ENCODE results near the gene GH1.
"Not testable (repeated sequence)": the region's sequence is repeated elsewhere in the genome, so short reads cannot be mapped to it uniquely, and the experiment has no call there.

GH1 gene

DNA sequence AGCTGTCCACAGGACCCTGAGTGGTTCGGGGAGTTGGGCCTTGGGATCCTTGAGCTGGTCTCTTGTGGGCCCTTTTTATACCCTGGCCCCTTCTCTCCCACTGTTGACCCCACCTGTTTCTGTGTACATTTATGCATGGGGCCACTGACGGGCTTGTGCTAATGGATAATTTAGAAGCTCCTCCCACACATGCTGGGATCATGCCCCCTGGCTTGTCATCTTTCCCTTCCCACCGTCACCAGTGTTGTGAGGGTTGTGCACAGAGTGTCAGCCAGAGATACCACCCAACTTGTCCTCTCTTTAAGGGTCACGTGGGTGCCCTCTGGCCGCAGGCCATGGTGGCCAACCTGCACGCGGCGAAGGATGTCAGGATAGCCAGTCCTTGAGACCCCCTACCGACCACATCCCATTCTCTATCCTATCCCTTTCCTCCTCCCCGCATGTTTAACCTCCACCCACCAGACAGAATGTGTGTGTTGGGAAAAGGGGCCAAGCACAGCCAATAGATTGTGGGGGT, at the start of gene GH1:
Gene GH1, minus strand, starts transcription at position 51 of the 517 bp plus-strand sequence. CDS start 63 bp downstream, outside the sequence.
- not testable (repeated sequence) for DNase-seq

DNA sequence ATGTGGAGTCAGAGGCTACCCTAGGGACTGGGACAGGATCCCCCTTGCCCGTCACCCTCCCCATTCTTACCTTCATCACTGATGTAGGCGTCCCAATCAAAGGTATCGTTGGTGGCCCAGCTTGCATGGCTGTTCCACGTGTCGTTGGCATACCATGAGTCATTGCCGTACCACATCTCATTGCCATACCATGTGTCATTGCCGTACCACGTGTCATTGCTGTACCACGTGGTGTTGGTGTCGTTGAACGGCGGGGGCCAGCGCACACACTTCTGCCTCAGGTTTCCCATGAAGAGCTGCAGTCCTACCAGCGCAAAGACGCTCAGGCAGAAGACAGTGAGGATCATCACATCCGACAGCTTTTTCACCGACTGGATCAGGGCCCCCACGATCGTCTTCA, 49.3 kb upstream of the GH1 start:
- DNase-seq = no peak

DNA sequence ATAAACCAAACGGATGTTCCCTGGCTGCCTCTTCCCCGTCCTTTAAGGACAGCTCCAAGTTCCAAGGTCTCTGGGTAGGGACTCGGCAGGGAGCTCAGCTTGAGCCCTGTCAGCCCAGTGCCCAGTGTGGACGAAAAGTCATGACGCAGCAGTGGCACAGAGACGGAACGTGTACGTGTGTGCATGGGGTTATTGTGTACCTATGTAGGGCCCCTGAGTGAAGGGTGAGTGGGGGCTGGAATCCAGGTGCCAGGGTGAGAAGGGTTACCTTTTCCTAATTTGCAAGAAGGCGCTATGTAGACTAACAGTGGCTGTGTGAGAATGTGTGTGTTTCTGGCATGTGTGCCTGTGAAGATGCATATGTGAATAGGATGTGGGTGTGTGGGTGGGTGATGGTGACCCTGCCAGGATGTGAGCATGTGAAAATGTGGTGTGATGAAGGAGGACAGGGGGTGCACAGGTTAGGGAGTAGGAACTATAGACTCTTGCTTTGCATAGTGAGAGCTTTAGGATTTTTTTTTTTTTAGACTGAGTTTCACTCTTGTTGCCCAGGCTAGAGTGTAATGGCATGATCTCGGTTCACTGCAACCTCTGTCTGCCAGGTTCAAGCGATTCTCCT, 48.1 kb upstream of the GH1 start:
- no peak for DNase-seq

- no peak for DNase-seq
Observed at GRCh38 chr17:63963123-63963522, 44.5 kb upstream of the GH1 start.

DNA sequence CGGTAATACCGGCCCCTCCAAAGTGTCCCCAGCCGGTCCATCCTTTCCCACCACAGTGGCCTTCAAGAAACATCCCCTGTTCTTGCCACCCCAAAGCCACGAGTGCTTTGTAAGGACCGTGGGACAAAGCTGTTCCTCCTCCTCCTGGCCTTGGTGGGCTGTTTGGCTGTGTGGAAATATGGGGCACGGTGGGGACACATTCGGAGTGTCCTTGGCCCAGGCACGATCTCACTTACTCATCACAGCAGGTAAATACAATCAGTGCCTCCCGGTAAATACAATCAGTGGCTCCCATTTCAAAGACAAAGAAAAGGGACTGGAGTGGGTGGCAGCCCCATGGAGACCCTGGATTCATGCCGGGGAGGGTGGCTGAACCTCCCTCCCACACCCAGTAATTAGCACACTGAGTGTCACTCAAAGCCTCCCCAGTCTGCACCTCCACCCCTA, 43.7 kb upstream of the GH1 start:
- no peak for DNase-seq

DNA sequence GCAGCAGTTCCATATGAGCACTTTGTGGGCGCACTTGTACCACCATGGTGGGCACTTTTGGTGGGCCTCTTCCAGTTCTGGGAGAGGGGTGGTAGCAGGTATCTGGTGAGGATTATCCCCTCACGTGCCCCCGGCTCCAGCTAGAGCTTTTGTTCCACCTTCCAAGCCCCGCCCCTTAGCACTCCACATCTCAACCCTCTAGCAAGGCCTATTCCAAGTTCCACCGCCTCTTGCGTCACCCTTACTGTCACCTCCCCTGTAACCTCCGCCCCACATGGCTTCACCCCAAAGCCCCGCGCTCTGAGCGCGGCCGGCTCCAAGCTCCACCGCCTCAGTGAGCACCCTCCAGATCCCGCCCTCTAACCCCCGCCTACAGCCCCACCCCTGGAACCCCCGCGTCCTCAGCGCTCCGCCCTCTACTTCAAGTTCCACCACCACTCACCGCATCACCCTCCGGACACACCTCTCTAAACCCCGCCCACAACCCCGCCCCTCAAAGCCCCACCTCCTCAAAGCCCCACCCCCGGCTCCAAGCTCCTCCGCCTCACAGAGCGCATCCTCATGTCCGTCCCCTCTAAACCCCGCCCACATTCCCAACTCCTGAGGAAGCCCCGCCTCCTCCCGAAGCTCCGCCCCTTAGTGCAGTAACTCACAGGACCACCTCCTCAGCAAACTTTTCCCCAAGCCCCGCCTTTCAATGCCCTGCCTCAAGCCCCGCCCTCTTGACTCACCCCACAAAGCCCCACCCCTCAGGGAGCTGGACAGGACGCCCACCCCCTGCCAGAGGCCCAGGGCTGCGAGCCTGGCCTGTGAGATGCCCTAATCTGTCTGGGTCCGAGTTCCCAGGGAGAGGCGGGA, 42.9 kb upstream of the GH1 start:
- DNase-seq = no peak

GRCh38 chr17:63960430-63960829, 41.8 kb upstream of the GH1 start:
- DNase-seq = no peak

- no peak for DNase-seq
Observed at GRCh38 chr17:63960006-63960405, 41.4 kb upstream of the GH1 start.

DNA sequence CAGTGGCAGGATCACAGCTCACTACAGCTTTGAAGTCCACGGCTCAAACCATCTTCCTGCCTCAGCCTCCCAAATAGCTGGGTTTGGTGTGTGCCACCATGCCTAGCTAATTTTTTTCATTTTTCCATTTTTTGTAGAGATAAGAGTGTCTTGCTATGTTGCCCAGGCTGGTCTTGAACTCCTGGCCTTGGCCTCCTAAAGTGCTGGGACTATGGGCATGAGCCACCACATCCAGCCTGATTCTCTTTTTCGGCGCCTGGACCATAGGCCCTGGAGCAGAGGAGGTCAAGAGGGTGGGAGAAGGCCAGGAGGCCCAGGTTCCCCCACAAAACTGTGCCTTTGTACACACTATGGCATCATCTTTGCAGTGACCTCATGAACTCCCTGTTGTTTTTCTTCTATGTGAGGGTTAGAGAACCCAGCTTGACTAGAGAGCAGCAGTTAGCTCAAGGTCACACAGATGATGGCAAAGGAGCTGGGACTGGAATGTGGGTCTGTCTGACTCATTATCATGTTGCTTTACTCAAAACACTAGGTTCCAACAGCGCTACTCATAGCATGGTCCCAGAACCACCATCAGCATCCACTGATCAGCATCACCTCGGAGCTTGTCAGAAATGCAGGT, 37.8 kb upstream of the GH1 start:
- DNase-seq = no peak

DNA sequence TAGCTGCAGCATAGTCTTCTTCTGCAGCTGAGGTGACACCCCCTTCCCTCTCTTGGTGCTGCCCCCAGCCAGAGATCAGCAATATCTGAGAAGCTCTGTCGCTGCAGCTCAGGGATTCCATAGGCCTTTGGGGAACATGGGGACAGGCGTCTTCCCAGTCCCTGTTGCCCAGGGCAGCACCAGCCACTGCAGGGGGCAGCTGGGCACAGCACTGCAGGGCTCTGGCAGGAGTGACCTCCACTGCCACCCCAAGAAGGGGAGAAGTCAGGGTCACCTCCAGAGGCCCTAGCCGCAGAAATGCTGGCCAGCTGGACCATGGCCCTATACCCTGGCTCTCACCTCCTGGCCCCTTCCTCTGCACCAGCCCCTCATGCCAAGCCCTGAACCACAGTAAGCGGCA, 37.2 kb upstream of the GH1 start:
- DNase-seq = no peak

GRCh38 chr17:63955232-63955631, 36.6 kb upstream of the GH1 start:
- DNase-seq = no peak

DNA sequence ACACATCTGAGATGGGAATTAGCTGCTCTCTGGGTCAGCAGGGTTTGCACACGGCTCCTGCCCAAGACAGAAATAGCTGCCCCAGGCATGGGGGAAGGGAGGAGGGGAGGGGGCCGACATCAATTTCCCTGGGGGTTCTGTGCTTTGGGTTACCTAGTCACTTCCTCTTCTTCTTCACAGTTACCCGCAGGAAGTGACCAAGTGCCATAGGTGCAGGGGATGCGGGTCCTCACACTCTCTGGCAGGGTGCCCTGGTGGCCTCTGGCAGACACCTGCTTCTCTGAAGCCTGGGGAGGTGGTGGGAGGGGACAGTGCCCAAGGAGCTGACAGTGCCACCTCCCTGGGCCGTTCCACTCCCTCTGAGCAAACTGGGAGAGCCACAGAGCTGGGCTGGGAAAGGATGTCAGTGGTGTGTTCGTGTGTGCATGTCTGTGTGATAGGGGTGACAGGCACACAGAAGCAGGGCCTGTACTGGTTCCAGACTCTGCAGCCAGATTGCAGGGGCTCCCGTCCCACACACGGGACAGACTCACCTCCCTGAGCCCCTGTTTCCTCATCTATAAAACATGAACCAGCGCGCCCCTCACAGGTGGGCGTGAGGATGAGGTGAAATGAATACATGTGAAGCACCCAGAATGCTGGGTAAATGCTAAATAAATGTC, 35.9 kb upstream of the GH1 start:
- DNase-seq = no peak

DNA sequence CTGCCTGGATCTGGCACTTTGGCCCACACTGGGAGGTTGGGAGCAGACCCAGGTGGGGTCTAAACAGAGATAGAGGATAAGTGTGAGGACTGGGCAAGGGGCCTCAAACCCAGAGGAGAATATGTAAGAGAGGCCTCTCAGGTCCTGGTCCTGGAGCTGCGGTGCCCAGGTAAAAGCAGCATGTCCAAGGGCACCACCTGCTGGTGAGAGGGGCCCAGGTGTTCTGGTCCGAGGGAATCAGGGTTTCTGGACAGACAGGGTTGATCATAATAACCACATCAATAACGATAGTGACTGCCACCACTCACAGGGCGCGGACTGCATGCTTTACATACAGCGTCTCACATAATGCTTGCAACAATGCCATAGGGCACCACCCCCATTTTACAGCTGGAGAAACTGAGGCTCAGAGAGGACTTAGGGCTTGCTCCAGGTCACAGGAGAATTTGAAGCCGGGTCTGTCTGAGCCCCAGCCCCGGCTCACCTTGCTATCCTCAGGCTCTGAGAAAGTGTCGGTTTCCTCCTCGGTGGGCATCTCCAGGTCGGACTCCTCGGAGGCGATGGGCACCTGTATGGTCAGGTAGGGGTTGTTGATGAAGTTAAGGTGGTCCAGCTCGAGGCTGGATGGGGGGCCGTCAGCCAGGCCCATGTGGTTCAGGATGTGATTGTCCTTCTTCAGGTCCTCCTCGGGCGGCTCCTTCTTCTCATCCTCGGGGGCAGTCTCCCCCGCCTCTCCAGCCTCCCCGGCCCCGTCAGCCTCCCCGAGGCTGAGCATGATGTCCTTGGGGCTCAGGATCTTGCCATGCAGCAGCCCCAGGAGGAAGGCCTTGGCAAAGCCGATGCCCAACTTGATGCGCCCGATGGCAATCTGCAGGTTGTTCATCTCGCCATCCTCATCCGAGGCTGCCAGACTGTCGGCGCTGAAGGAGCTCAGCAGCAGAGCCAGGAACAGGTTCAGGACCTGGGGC, 32.6 kb upstream of the GH1 start:
- DNase-seq = no peak

DNA sequence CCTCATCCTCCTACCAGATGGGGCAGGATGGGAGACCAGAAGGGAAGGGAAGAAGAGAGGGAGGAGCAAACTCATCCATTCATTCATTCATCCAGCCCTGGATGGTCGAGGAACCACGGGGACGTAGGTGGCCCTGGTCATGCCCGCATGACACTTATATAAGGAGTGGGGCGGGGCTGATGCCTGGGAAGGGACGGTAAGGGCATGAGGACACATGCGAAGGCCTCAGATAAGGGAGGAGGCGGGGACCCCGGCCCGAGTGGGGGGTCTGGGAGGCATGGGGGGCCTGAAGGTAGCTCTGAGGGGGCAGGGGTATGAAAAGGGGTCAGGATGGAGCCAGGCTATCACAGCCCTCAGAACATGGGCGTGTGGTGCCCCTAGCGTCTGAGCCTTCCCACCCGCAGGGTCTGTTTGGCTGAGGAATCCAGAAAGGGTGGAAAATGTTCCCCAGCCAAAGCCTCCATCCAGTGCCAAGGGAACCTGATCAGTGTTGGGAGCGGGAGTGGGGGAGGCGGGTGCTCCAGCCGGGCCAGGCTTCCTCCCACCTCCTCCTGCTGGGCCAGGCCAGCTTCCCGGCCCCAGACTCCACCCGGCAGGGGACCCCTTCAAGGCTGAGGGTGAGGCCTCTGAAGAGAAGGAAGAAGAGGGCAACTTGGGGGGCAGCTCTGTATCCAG, 31.1 kb upstream of the GH1 start:
- no peak for DNase-seq

- DNase-seq = no peak
Observed at GRCh38 chr17:63948521-63948920, 29.9 kb upstream of the GH1 start.

GRCh38 chr17:63947711-63948330, 29.2 kb upstream of the GH1 start:
- DNase-seq = no peak

DNA sequence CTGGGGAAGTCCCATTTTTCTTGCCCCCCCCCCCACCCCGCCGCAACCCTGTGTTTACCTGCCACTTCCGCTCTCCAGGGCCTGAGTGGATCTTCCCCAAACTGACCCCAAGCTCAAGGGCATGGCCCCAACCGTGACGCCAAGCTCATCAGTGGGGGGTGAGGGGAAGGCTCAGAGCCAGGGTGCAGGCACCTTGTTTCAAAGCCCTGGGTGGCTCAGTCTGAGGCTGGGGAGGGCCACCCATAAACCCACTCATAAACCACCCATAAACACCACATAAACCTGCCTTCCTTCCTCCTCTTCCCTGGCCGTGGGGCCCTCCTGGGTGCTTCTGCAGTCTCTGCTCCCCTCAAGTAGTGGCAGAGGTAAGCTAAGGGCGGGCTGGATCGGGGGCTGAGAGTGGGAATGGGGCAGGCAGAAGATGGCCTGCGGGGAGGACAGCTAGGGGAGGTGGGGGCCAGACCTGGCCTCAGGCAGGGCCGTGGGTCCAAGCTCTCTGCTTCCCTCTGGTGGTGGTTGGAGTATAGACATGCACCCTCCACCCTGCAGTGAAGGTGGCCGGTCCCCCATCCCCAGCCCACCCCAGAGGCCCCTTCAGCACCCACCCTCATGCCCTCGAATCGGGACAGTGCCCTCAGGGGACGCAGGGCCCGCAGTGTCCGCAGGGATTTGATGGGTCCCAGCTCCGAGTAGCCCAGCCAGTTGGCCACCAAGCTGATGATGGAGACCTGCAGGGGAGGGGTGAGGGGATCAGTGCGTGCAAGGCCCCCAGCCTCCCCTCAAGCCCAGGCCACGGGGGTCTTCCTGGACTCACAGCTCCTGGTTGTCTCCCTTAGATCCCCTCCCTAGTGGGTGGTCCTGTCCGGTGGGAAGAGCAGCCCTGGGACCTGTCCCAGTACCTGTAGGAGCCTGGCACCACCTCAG, 28.1 kb upstream of the GH1 start:
- DNase-seq = peak; percentile 35

DNA sequence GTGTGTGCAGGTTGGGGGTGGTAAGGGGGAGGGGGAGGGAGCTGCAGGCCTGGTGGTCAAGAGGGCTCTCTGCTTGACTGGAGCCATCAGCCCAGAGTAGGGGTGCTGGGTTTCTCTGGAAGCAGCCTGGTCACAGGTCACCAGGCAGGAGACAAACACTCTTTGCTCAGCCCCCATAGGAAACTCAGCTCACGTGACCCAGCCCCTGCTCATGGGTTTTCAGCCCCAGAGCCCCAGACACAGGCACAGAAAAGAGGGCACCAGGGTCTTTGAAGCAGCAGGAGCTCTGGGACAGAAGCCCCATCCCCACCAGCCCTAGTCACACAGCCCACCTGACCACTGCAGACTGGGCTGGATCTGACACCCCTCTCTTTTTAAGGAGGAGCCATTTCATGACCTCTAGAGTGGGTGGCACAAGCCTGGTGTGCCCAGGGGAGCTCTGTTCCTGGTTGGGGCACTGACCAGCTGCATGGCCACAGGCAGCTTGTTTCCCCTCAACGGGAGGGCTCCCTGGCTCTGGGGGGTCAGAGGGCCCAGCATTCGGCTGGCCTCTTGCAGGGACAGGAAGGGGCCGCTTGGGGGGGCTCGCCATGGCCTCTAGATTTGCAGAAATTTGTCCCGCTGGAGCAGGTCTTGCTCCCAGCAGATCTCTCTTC, 27.3 kb upstream of the GH1 start:
- no peak for DNase-seq
